ENCODE measurements around the gene CD79B. TPM values are rescaled to one million over a fixed set of nuclear protein-coding genes. Genes with fewer than 3 reads are reported as not detected.

Gene CD79B
- total and polyA plus RNA-seq, 2 of the 8 experiments (the other 6 are each of a cell fraction or from before 2014, with no cell fraction given), result 1.5 to 3.9 TPM

DNA sequence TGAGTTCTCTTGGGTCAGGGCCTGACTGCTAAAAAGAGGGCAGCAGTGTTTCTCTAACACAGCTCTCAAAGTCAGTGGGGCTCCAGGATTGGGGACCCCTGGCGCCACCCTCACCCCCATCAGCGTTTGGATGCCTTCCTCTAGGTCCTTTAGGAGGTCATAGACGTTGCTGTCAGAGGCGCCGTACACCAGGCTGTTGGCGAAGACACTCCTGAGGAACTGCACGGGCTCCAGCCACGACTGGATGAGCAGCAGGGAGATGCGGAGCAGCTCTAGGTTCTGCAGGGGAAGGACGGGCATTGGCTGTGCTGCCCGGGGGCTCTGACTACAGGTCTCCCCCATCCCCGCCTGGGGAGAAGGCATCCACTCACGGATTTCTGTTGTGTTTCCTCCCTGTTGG lies 14.5 kb downstream of the CD79B start:
- Histone ChIP-seq H2BK120ac (replicated peaks; ENCODE audit: low read depth, low read length) (no peak overlapping the region), H3K23ac (ENCODE audit: insufficient read length) (no peak overlapping the region), H4K91ac (replicated peaks; ENCODE audit: insufficient read length, low read length) (no peak overlapping the region), H2BK12ac (ENCODE audit: low read depth, low read length) (peak overlapping the region; percentile 75; the same call in 1 of the 2 replicates), H3K56ac (replicated peaks; ENCODE audit: insufficient read length, low read depth, low read length) (no peak overlapping the region), H3K4me1 (replicated peaks in 1 of 4; ENCODE audit: control insufficient read depth in 3 of 4, insufficient read depth in 4 of 4, low read length in 3 of 4) (peaks cover 0 to 5% (median under 1%) of the 10 kb centered on the region in 4 experiments; a peak in 3 of 7 replicates), H3K79me2 (ENCODE audit: control insufficient read depth in 1 of 2, insufficient read depth in 2 of 2, low read length in 2 of 2) (no peaks in the 10 kb centered on the region), H2BK5ac (ENCODE audit: low read depth, low read length) (no peak overlapping the region), H2AK5ac (ENCODE audit: low read depth, low read length) (no peak overlapping the region), H3K9ac (replicated peaks in 1 of 4; ENCODE audit: extremely low read depth in 1 of 4, low read depth in 3 of 4, low read length in 3 of 4) (no peak overlapping the region), H3K9me3 (ENCODE audit: insufficient read depth in 2 of 2, low read depth in 1 of 2, low read length in 1 of 2) (no peaks in the 10 kb centered on the region), H4K5ac (ENCODE audit: insufficient read length, low read depth, low read length) (no peak overlapping the region), H3K4me2 (ENCODE audit: insufficient read depth in 1 of 2, low read depth in 2 of 2, low read length in 2 of 2) (peak overlapping the region; percentile 42 to 58; a peak in 2 of 4 replicates), H2BK20ac (ENCODE audit: low read length) (no peak overlapping the region), H2AFZ (ENCODE audit: low read length) (peak overlapping the region; percentile 89; the same call in 1 of the 2 replicates), H3K27ac (ENCODE audit: low read depth, low read length) (no peak overlapping the region), H3K79me1 (ENCODE audit: low read depth, low read length) (no peaks in the 10 kb centered on the region), H4K8ac (ENCODE audit: extremely low read depth, insufficient read depth, low read length) (no peak overlapping the region; the same call in 1 of the 2 replicates), H3K27me3 (replicated peaks in 1 of 4; ENCODE audit: control insufficient read depth in 3 of 4, extremely low read depth in 1 of 4, insufficient read depth in 3 of 4, low read length in 3 of 4) (no peaks in the 10 kb centered on the region), H3K4ac (replicated peaks; ENCODE audit: insufficient read length, low read depth, low read length) (no peak overlapping the region), H4K20me1 (replicated peaks in 1 of 2; ENCODE audit: control insufficient read depth in 1 of 2, insufficient read depth in 2 of 2, low read length in 2 of 2) (no peaks in the 10 kb centered on the region), H3K4me3 (ENCODE audit: extremely low read depth in 1 of 4, insufficient read depth in 2 of 4, low read depth in 3 of 4, low read length in 4 of 4) (peak overlapping the region in 1 of 4 experiments; percentile 39; a peak in 1 of 8 replicates), H3K36me3 (ENCODE audit: control insufficient read depth in 2 of 4, insufficient read depth in 4 of 4, low read length in 3 of 4) (no peaks in the 10 kb centered on the region), H3K18ac (ENCODE audit: extremely low read depth, low read length) (no peak overlapping the region; the same call in 1 of the 2 replicates), H3K23me2 (ENCODE audit: low read depth, low read length) (no peaks in the 10 kb centered on the region; the same call in 1 of the 2 replicates), H3K14ac (ENCODE audit: insufficient read length) (no peak overlapping the region), H2BK15ac (ENCODE audit: low read length) (no peak overlapping the region)
- FAIRE-seq (no peak), DNase-seq (ENCODE audit: low read depth in 1 of 2, low spot score in 2 of 2) (no peak)
- WGBS, 2 experiments (ENCODE audit: extremely low coverage in 1 of 2, insufficient coverage in 1 of 2, insufficient read length in 1 of 2, insufficient replicate concordance in 2 of 2, low coverage in 1 of 2, low lambda C conversion rate in 2 of 2, missing lambda C conversion rate in 1 of 2), result 77% methylated on average over 13 of the region's 13 CpGs; no CpG with 5 or more reads in 1 of the 2 experiments
- POLR2A ChIA-PET (ENCODE audit: partially characterized antibody), result interaction anchor here (0.8 to 1.6 kb wide), 7 partner anchors 9 to 108 kb away, joined by 3 to 6 read pairs (median 3); no protein-coding TSS in a partner anchor
- CTCF ChIA-PET (ENCODE audit: partially characterized antibody), result interaction anchor here (0.6 to 11.2 kb wide), 32 partner anchors 10 to 370 kb away, joined by 3 to 270 read pairs (median 12); partner anchors contain the start of genes CD79B, GH2 and ICAM2
- TF ChIP-seq SUZ12 (IDR thresholded peaks at IDR 0.05; ENCODE audit: low read length) (no peak), TBP (IDR thresholded peaks at IDR 0.05; ENCODE audit: low read depth, low read length) (no peak), BRCA1 (IDR thresholded peaks at IDR 0.05; ENCODE audit: low read depth, low read length) (no peak), HDAC6 (IDR thresholded peaks at IDR 0.05; ENCODE audit: low read depth, low read length) (no peak), RNF2 (IDR thresholded peaks at IDR 0.05; ENCODE audit: borderline replicate concordance, low read depth, low read length, missing control alignments, poor library complexity, severe bottlenecking) (no peak), SP2 (IDR thresholded peaks at IDR 0.05; ENCODE audit: low read length) (no peak), CHD2 (IDR thresholded peaks at IDR 0.05; ENCODE audit: low read length) (no peak), MAFK (IDR thresholded peaks at IDR 0.05; ENCODE audit: low read depth, low read length) (no peak), POLR2AphosphoS5 (IDR thresholded peaks at IDR 0.05; ENCODE audit: low read depth, low read length) (no peak), CBX8 (IDR thresholded peaks at IDR 0.05; ENCODE audit: borderline replicate concordance, low read depth, low read length) (no peak), GABPA (IDR thresholded peaks at IDR 0.05; ENCODE audit: borderline replicate concordance, insufficient read depth, low read length) (no peak), BCL11A (IDR thresholded peaks at IDR 0.05; ENCODE audit: low read depth in 2 of 2, low read length in 2 of 2) (no peak), CREB1 (IDR thresholded peaks at IDR 0.05) (no peak)
- TF ChIP-seq, protein P1, sequence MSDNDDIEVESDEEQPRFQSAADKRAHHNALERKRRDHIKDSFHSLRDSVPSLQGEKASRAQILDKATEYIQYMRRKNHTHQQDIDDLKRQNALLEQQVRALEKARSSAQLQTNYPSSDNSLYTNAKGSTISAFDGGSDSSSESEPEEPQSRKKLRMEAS (IDR thresholded peaks at IDR 0.05), result no peak
